Amygdala (tissue), 56 donors: ENCODE measurements around the gene SLC22A4.

ENCODE experiments used
- DNase-seq, 56 donors: peaks; one replicate each; lab custom pipeline; 2025; lab: John Stamatoyannopoulos, UW

SLC22A4 gene

DNA sequence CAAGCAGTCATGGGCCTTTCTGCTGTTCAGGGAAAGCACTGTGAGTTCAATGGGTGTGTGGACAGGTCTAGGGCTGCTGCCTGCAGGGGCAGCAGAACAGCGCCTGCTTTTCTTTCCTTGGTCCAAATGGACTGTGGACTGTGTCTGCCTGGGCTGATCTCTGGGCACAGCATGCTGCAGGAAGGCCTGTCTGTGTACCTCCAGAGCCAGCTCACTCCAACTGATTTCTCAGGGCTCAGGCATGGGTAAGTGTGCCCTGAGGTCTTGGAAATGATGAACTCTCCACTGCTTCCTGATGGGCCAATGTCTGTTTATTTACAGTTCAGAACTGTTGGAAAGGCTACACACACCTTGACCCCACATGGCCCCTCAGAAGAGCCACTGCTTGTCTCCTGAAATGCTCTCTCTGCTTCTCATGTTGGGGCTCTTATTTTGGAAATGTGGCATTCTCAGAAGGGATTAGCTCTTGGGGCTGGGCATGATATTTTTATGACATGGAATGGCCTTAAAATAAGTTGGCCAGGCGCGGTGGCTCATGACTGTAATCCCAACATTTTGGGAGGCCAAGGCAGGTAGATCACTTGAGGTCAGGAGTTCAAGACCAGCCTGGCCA, 27.0 kb downstream of the SLC22A4 start:
- no peak for DNase-seq

DNA sequence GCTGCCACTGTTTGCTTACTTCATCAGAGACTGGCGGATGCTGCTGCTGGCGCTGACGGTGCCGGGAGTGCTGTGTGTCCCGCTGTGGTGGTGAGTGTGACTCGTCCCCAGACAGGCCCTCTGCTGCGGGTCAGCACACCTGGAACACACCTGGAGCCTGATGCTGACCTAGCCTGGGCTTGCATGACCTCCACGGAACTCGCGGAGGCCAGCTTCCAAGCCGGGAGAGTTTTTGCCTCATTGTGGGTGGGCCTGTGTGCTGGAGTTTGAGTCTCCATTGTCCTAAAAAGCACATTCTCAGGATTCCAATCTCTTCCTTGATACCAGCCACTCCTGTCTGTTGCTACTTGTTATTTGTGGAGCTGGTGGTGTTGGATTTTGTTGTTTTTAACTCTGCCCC, 28.1 kb downstream of the SLC22A4 start:
- DNase-seq, result no peak

DNA sequence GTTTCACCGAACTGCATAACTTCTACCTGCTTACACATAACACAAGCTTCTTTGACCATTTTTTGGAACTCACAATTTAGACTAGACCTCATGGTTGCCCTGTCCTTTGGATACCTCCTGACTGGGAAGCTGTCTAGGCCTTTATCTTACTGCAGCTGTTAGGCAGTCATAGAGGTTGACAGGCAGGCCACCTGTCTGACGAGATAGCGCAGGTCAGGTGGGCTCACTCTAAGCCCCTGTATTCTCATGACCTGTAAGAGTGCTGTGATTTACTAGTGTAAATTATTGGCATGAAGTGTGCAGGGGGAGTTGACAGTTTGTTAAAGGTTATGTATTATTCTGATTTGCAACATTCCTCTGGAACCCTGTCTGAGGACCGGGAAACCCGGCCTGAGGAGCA, 29.0 kb downstream of the SLC22A4 start:
- DNase-seq, result no peak

- DNase-seq, result no peak
Measured at GRCh38 chr5:132325691-132326090, 31.5 kb downstream of the SLC22A4 start.

DNA sequence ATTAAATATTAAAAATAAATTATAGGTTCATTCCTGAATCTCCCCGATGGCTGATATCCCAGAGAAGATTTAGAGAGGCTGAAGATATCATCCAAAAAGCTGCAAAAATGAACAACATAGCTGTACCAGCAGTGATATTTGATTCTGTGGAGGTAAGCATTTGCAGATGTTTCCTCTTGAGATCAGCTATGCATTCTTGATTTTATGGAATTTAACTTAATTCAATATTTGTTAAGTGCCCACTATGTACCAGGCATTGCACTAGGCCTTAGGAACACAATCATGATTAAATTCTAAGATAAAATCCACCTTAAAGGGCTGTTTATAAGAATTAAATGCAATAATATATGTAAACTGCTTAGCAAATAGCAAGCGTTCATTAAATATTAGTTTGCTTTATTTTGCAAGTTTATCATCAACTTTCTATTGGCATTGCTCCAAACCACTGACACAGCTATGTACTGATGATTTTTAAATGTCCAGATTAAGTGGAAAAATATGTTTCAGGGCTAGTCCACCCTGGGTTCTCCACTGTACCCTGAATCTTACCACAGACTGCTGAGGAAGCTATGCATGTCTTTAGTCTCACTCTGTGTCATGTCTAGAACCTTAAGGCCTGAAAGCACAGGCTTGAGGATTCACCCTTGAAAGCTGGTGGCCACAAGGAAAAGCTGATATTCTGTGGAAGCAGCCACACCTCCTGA, 33.2 kb downstream of the SLC22A4 start:
- DNase-seq, result no peak

DNA sequence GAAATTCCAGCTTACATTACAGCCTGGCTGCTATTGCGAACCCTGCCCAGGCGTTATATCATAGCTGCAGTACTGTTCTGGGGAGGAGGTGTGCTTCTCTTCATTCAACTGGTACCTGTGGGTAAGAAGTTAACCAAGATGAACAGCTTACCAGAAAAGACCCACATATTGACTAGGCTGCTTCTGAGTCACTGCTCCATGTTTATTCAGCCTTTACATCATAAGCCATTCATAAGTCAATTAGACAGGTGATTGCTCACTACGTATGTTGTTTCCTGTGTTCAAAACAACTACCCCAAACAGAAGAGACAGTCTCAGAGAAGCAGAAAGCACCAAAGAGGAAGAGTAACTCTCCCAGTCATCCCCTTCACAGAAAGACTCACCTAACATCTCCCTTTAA, 40.6 kb downstream of the SLC22A4 start:
- no peak for DNase-seq

GRCh38 chr5:132335402-132335801, 41.2 kb downstream of the SLC22A4 start:
- no peak for DNase-seq

DNA sequence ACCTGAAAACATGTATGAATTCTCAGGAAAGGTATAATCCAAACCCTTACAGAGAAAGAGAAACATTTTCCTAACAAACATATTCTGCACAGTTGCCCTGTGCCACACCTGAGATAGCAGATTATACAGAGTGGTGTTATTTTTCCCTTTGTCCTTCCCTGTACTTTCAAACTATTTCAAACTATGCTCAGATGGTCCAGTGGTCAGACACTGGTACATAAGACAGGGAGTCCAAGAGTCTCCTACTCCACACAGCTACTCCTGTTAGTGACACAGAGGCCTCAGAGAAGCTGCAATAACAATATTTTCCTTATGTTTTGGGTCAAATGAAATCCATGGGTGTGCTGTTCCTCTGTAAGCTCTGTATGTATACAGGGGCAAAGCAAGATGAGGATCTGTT, 45.3 kb downstream of the SLC22A4 start:
- DNase-seq, result no peak

- no peak for DNase-seq
Measured at GRCh38 chr5:132342291-132343180, 48.3 kb downstream of the SLC22A4 start.

- DNase-seq, result no peak
Measured at GRCh38 chr5:132344775-132345514, 50.8 kb downstream of the SLC22A4 start.

GRCh38 chr5:132353486-132353995, 59.3 kb downstream of the SLC22A4 start:
- no peak for DNase-seq

DNA sequence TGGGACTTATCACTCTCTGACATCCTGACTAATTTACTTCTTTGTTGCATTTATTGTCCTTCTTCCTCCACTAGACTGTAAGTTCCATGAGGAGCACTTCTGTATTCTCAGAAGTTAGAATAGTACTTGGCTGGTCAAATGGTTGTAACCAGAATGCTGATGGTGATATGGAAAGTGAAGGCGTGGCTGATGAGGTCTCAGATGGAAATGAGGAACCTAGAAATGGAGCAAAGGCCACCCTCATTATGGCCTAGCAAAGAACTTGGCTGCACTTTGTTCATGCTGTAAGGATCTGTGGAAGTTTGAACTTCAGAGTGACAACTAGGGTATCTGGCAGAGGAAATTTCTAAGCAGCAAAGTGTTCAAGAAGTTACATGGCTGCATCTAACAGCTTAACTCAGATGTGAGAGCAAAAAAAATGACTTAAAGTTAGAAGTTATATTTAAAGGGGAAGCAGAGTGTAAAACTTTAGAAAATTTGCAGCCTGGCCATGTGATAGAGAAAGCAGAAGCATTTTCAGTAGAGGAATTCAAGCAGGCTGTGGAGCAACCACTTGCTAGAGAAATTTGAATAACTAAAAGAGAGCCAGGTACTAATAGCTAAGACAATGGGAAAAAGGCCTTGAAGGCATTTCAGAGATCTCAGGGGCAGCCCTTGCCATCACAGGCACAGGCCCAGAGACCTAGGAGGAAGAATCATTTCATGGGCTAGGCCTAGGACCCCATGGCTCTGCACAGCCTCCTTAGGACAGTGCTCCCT, 60.4 kb downstream of the SLC22A4 start:
- no peak for DNase-seq

GRCh38 chr5:132355140-132355765, 61.1 kb downstream of the SLC22A4 start:
- DNase-seq, result no peak

GRCh38 chr5:132358775-132359174, 64.6 kb downstream of the SLC22A4 start:
- DNase-seq, result no peak

DNA sequence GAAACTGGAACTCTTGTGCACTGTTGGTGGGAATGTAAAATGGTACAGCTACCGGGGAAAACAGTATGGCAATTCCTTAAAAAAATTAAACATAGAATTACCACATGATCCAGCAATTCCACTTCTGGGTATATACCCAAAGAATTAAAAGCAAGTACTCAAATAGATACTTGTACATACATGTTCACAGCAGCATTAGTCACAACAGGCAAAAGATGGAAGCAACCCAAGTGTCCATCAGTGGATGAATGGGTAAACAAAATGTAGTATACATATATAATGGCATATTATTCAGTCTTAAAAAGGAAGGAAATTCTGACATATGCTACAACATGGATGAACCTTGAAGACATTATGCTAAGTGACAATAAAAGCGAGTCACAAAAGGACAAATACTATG, 67.9 kb downstream of the SLC22A4 start:
- DNase-seq, result no peak

DNA sequence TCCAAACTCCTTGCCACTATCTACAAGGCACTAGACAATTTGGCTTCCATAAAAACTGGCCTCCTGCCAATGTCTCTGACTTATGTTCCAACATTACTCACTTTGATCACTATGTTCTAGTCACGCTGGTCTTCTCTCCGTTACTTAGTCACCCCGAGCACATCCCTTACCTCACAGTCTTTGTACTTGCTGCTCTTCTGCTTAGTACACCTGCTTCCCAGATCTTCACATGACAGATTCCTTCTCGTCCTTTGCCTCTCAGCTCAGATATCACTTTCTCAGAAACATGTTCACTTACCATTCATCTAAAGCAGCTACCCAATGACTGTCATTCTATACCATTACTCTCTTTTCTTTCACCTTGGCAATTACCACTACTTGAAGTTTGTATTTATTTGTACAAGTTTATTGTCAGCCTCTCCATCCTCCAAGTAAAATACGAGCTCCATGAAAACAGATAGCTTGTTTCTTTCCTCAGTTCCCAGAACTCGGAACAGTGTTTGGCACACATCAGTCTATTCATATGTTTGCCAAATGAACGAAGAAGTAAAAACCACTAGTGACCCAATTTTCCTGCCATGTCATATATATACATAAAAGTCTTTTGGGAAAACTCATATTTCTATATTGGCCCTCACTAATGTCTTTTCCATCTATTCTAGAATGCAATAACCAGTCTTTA, 69.4 kb downstream of the SLC22A4 start:
- DNase-seq, result peak in 2 of 56 donors; percentile 19 to 66

GRCh38 chr5:132364319-132364718, 70.1 kb downstream of the SLC22A4 start:
- DNase-seq, result no peak

- DNase-seq, result no peak
Measured at GRCh38 chr5:132365213-132365612, 71.0 kb downstream of the SLC22A4 start.

DNA sequence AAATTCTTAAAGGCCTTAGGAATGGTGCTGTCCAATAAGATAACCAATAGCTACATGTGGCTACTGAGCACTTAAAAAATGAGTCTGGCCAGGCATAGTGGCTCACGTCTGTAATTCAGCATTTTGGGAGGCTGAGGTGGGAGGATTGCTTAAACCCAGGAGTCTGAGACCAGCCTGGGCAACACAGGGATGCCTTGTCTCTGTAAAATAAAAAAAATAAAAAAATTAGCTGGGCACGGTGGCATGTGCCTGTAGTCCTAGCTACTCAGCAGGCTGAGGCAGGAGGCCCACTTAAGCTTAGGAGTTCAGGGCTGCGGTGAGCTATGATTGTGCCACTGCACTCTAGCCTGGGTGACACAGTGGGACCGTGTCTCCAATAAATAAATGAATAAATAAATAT, 74.0 kb downstream of the SLC22A4 start:
- no peak for DNase-seq
